HG02870 (cell line): ENCODE results near the gene ADAMTSL4.
A peak's percentile ranks its signal among the peaks of the same experiment; 100 is the strongest.
"Not testable (repeated sequence)": the region's sequence is repeated elsewhere in the genome, so short reads cannot be mapped to it uniquely, and the experiment has no call there.

Experiments used
- ATAC-seq: cut with Tn5 transposase; IDR thresholded peaks from one replicate; pipeline ENCODE4 v1.9.1; 2021; ENCODE audit warnings: mild to moderate bottlenecking, moderate library complexity; ENCODE audit not compliant: unreplicated experiment

The ADAMTSL4 gene

DNA sequence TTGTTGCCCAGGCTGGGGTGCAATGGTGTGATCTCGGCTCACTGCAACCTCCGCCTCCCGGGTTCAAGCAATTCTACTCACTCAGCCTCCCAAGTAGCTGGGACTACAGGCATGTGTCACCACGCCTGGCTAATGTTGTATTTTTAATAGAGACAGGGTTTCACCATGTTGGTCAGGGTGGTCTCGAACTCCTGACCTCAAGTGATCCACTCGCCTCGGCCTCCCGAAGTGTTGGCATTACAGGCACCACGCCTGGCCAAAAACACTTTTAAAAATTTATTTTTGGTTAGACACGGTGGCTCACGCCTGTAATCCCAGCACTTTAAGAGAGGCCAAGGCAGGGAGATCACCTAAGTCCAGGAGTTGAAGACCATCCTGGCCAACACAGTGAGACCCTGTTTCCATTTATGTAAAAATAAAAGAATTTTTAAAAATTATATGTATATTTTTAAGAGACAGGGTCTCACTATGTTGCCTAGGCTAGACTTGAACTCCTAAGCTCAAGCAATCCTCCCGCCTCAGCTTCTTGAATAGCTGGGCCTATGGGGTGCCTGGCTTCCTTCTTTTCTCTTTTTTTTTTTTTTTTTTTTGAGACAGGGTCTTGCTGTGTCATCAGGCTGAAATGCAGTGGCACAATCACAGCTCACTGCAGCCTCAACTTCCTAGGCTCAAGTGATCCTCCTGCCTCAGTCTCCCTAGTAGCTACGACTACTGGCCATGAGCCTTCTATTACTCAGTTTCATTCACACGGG lies 16.2 kb downstream of the ADAMTSL4 start:
- not testable (repeated sequence) for ATAC-seq

DNA sequence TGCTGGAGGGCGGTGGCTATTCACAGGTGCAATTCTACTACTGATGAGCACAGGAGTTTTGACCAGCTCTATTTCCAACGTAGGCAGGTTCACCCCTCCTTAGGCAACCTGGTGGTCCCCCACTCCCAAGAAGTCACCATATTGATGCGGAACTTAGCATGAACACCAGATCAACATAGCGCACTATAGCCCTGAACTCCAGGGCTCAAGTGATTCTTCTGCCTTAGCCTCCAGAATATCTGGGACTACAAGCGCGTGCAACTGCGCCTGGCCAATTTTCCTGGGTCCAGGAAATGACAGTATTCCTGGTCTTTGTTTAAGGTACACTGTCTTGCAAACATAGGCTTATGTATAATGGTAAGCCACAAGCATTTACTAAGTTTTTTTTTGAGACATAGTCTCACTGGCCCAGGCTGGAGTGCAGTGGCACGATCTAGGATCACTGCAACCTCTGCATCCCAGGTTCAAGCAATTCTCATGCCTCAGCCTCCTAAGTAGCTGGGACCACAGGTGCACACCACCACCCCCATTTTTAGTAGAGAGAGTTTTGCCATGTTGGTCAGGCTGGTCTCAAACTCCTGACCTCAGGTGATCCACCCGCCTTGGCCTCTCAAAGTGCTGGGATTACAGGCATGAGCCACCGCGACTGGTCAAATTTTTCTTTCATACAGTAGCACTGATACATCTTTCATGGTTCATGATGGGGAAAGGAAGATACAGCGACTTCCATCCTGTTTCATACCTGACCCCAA lies 17.6 kb downstream of the ADAMTSL4 start:
- no peak for ATAC-seq

DNA sequence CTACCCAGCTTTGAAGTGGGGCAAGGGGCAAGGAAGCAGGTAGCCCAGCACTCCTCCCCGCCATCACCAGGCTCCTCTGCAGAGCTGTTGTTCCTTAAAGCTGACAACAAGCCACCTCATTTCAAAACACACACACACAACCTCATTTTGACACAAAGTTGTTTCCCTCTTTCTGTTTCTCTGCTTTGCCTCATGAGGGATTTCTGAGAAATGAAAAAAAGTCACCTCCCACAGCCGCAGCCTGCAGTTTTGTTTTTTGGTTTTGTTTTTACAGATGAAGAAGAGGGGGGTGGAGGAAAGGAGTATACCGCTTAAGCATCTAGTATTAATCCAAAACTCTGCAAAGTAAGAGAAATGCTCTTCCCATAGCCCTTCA lies 18.1 kb downstream of the ADAMTSL4 start:
- peak; percentile 22 for ATAC-seq

DNA sequence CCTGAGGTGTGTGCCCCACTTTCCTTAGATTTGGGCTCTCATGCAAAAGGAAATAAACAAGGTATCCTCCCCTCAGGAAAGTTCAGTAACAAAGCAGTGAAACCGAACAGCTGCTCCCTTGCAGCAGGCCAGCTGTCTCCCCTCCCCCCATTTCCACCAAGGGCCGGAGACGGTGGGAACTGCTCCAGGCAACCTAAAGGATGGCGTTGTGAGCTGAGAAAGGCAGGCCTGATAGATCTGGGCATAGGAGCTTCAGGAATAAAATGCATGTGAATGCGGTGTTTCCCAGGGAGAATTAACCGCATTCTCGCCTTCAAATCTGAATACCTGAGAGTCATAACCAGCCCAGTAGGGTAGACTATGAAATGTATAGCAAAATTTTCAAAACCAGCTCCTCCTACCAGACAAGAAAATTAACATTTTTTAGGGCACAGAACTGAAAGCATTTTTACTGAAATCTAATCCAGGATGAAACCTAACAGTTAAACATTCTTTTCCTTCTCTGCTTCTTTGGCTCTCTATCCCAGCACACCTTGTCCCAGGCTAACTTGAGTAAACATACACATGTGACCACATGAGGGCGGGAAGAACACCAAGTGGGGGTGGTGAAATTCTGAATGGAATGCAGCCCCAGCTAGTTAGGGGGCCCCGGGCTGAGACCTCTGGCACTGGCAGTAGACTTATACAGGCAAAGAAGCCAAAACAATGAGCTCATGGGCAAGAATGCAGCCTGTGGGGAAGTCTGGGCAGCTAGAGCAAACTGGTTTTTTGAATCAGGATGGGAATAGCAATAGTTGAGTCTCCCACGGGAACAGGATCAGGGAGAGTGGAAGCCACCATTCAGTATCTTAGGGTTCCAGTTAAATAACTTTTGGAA lies 18.7 kb downstream of the ADAMTSL4 start:
- ATAC-seq, result peak; percentile 13

DNA sequence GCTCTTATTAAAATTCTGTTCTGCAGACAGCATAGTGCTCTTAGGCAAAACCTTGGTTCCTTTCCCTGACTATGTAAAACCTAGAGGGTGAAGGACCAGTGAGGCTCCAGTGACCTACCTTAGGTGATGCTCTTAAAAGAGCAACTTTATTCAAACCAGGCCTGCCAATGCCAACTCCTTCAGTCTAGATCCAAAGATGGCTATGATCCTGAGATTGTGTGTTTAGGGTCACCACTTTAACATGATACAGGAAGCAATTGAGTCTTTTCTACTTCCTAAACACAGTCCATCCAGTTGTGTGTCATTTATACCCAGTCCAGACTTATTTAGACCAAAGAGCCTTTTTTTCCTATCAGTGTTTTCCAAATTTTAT lies 19.4 kb downstream of the ADAMTSL4 start:
- ATAC-seq, result no peak

DNA sequence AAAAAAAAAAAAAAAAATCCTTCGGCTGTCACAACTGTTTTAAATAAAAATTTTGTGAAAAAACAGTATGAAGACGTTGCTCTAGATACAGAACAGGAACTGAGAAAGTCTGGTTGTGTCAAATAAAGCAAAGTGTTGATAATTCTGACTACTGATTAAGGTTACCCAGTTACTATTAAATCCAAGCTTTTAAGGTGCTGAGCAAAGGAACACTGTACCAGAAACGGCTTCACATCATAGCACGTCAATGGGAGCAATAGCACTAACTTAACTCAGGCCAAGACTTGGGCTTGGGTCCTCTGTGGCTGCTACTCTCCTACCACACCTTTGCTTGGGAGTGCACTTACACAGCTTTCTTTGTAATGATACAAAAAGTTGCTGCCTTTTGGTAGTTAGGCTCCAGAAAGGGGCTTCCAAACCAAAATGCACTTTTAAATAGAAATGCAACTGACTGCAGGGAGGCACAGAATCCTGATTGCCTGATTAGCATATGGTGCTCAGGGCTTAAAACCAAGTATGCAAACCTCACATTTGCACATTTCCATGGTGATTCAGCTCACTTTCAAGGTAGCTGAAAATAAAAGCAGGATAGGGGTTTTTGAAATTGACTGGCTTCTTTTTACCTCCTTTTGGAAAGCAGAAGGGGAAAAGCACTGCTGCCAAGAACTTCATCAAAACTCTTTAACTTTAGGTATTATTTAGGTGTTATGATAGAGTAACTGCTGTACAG lies 23.9 kb downstream of the ADAMTSL4 start:
- no peak for ATAC-seq

DNA sequence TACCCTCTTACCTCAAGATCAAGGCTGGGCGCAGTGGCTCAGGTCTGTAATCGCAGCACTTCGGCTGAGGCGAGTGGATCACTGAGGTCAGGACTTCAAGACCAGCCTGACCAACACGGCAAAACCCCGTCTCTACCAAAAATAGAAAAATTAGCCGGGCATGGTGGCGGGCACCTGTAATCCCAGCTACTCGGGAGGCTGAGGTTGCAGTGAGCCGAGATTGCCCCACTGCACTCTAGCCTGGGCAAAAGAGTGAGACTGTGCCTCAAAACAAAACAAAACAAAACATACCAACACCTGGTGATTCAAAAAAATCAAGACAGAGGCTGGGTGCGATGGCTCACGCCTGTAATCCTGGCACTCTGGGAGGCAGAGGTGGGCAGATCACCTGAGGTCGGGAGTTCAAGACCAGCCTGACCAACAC lies 24.5 kb downstream of the ADAMTSL4 start:
- not testable (repeated sequence) for ATAC-seq

DNA sequence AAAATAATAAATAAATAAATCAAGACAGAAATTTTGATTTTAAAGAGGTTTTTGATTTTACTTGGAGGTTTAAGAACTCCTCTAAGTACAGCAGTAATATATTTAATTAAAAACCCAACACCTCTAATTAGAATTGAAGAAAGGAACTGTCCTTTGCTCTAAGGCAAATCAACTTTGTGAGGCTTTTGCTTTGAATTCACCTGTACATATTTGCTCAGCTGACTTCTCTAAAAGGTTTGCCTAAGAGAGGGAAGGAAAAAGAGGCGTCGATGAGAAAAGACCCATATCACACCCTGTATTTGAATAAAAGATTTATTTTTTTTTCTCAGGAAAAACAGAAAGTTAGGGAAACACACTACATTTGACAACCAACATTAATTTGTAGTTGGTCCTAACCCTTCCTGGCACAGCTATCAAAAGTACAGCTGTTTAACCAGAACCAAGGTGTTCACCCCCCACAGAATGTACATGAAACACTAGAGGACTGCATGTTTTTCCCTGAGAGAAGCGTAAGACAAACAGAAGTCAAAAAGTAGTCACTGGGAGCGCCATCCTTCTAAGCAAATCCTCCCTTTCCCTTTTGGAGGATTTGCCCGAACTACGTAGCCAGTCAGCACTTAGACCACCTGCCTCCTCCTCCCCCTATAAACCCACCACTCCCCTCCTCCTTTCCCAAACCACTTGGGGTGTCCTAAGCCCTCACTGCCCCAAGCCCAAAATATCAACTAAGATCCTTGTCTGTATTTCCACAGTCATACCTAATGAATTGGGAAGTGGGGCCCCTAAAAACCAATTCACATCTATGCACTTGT lies 25.3 kb downstream of the ADAMTSL4 start:
- ATAC-seq, result no peak

DNA sequence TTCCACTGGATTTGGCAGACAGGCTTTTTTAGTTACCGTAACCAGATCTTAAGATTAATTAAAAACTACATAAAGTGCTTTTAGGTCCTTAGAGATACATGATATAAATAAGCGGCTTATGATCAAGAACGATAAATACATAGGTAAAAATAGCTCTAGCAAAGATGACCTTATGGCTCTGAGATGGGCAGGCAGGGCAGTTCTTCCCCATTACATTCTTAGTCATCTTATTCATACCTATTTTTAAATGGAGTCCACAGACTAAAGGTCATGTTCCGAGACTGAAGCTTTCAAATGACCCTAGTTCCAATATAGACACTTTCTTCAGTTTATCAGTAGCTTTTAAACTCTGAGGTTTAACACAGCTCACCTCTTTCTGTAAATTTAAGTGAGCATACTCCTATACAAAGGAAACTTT lies 25.9 kb downstream of the ADAMTSL4 start:
- ATAC-seq, result no peak

DNA sequence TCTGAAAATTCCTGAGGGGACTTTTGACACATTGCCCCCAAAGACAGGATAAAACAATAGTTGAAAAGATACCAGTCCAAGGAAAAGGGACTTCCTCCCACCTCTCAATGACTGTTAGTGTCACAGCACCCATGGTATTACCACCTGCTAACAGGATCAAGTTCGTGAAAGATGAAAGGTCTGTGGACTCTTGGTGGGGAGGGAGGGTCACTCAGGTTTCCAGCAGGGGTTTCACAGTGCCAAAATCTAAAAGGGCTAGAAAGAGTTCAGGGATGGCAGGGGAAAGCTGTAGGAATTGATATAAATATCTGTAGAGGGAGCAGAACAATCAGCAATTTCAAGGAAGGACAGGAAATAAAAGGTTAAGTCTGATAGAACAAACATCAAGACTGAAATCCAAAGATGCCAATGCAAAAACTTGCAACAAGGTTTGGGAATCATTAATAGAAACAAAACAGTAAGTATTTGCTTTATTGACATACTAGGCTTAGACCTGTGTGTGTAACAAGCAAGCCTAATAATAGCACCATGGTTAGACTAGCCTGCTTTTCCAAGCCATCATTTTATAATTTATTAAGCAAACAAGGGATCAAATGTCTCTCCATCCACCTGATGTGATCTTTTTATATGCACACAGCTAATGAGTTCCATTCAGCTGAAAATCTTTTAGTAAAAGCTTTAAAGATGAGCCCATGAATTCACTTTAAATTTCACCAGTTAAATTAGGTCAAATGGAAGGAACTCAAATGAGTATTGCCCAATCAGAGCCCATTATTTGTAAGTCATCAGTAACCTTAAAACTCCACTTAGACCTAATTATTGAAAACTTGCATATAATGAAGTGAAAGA lies 26.5 kb downstream of the ADAMTSL4 start:
- no peak for ATAC-seq

DNA sequence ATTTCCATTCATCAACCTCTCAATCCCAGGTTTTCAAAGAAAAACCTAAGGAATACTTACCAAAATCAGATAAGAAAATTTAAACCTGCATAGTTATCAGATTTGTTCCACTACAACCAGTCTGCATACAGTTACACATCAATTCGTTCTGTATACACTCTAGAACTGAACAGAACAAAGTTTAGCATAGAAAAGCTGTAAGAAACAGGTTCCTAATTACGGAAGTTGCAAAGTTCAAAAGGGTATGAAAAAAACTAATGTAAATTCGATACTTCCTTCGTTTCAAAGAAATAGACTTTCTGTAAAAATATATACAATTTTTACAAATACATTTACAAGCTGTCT lies 27.1 kb downstream of the ADAMTSL4 start:
- ATAC-seq, result no peak

DNA sequence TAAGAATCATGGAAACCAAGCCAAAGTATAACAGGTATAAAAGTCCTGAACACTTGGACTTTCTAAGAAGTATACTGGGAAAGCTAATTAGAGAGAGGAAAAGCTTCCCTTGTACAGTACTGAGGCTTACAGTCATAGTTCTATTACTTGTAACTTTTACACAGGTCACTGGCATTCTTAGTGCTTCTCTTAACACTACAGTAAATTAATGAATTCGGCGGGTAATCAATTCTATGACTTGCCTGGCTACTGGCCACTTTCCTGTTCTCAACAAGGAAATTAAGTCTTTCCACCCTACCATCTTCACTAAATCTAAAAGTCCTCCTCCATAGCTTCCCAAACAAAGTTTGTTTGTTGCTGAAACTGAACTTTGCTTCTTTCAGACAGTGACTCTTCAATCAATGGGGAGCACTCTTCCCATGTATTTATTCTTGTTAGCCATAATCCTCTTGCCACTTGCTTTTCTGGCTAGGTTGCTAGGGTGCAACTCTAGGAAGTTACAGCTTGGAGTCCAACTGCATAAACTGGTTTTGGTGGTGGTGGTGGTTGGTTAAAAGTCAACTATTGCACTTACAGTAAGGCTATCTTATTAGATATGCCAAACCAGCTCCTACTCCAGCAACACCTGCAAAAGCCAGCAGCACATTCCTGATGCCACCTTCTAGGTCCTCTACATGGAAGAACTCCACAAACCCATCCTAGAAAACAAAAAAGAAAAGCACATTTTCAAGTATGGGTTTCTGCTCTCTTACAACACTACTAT lies 27.8 kb downstream of the ADAMTSL4 start:
- no peak for ATAC-seq

DNA sequence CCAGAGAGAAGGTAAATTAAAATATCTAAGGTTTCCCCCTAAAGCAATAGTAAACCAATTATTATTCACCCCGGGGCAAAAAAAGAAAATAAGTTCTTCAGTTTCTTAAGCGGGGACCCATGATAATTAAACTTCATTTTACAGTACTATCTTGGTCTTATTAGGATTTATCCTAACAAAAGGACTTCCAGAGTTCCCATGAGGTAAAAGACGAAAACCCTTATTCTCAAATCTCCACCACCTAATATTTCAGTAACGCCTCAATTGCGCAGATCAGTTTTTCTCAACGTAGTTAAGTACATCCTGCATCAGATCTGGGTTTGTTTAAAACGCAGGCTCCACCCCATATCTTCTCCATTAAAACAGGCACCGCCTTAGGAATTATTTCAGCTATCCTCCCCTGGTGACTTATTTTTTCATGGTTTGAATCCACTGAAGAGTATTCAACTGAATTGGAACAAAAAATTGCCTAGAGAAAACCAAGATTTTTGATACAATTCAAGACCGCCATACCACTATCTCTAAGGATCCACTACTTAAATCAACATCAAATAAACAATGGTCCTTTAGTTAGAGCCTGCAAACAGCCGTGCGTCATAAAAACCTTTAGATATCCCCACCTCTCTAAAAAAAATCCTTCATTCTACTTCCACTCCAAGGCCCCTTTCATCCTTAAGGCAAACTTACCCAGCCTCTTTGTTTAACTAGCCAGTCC lies 28.5 kb downstream of the ADAMTSL4 start:
- ATAC-seq, result no peak

DNA sequence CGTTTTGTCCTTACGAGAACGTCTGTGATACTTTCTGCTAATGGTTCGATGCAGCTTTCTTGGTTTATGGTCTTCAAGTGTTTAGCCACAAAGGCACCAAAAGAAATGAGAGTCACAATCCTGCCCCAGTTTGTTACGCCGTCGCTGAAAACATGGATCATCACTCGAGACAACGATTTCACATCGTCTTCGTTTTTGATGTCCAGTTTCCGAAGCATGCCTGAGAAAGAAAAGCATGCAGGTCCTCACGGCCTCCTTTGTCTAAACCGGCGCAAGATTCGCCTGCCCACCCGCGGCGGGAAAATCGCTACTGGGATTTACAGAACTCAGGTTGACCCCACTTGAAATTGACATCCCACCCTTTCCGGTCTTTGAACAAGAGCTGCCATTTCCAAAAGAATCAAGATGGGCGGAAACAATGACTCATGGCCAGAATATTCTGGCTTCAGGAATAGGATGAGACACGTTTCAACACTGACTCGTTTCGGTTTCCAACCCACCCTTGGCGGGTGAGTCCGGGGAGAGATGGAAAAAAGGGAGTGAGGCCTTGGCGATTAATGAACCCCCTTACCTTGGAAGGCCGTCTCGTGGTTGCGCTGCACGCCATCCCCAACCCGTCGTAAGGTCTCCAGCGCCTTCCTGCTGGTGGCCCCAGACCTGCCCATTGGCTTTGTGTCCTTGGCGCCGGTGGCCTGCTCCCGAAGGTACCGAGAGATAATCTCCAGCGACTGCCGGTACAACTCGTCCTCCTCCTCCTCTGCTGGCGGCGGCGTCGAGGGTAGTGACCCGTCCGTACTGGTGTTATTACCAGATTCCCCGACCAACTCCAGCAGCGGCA lies 29.3 kb downstream of the ADAMTSL4 start:
- ATAC-seq, result no peak

DNA sequence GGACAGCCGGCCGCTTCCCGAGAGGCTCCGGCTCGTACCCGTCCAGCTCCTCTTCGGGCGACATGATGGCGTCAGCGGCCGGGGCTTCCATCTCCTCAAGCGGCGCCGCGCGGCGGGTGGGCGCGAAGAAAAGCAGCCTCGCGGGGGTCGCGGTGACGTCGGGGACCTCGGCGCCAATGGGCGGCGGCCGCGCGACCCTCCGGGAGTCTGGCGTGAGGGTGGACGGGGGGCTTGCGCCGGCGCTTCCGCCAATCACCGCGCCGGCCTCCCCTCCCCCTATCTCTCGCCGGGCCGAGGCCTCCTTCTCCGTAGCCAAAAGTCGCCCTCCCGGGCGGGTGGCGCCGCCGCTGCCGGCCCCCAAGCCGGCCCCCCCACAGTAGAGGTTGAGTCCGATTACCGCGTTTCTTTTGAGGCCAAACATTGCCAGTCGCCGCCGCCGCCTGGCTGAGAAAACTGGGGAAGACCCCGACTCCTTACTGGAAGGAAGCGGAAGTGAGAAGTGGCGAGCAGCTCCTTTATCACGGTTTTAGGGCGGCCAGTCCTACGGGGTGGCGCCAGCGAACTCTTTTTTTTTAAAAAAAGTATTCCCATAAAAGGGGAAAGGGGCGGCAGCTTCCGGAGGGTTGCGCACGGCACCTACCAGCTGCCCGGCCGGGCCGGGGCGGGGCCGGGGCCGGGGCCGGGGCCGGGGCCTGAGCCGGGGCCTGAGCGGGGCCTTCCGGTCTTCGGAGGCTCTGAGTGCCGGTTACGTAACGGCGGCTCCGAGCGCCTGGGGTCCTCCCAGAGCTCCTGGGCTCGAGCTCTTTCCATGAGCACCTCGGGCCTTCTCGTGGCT lies 30.1 kb downstream of the ADAMTSL4 start, which contains the start of gene MCL1:
MCL1 (minus strand) TSS at position 501 of the 835 bp plus-strand sequence; CDS start at position 421, 80 bp downstream.
- ATAC-seq, result peak; percentile 88
